IMR-90 (cell line): ENCODE data around the gene MAN2C1.

Experiments used
- BHLHE40 ChIP-seq: fragments of 150-350 bp; IDR thresholded peaks from 2 replicates; pipeline ENCODE4 v1.6.1; 2016; ENCODE audit warnings: mild to moderate bottlenecking, low read depth, low read length
- CEBPB ChIP-seq: IDR thresholded peaks from 2 replicates; pipeline ENCODE4 v1.6.1; 2012; ENCODE audit warnings: low read depth, low read length, improper control_type of control experiment
- CHD1 ChIP-seq: IDR thresholded peaks from 2 replicates; pipeline ENCODE4 v1.6.1; 2012; ENCODE audit warnings: low read depth, low read length, improper control_type of control experiment
- CTCF ChIP-seq: conservative IDR thresholded peaks from 2 replicates; pipeline ENCODE4 v1.5.1; 2012; ENCODE audit warnings: mild to moderate bottlenecking, low read depth, low read length, improper control_type of control experiment
- MAFK ChIP-seq: IDR thresholded peaks from 2 replicates; pipeline ENCODE4 v1.6.1; 2012; ENCODE audit warnings: low read depth, low read length, improper control_type of control experiment
- MXI1 ChIP-seq: IDR thresholded peaks from 2 replicates; pipeline ENCODE4 v1.6.1; 2012; ENCODE audit warnings: low read depth, mild to moderate bottlenecking, low read length, moderate library complexity, borderline replicate concordance
- POLR2A ChIP-seq: IDR thresholded peaks from 2 replicates; pipeline ENCODE4 v1.6.1; 2012; ENCODE audit warnings: mild to moderate bottlenecking, low read depth, low read length
- RAD21 ChIP-seq: IDR thresholded peaks from 2 replicates; pipeline ENCODE4 v1.6.1; 2012; ENCODE audit warnings: low read length, improper control_type of control experiment
- RCOR1 ChIP-seq: IDR thresholded peaks from 2 replicates; pipeline ENCODE4 v1.6.1; 2012; ENCODE audit warnings: mild to moderate bottlenecking, low read length, improper control_type of control experiment; ENCODE audit not compliant: insufficient replicate concordance
- RFX5 ChIP-seq: IDR thresholded peaks from 2 replicates; pipeline ENCODE4 v1.8.0; 2012; ENCODE audit warnings: low read depth, mild to moderate bottlenecking, low read length, moderate library complexity
- SMC3 ChIP-seq: fragments of 150-350 bp; IDR thresholded peaks from 2 replicates; pipeline ENCODE4 v1.6.1; 2016; ENCODE audit warnings: low read depth, mild to moderate bottlenecking, antibody characterized with exemption, low read length, moderate library complexity

- TF ChIP-seq CTCF, result no peak
- no peak for TF ChIP-seq POLR2A
- TF ChIP-seq RCOR1, result no peak
- TF ChIP-seq BHLHE40, result no peak
- no peak for TF ChIP-seq MXI1
- no peak for TF ChIP-seq RFX5
- no peak for TF ChIP-seq SMC3
- no peak for TF ChIP-seq MAFK
- no peak for TF ChIP-seq RAD21
- no peak for TF ChIP-seq CEBPB
- no peak for TF ChIP-seq CHD1
Observed at GRCh38 chr15:75362642-75363249, 5.7 kb downstream of the MAN2C1 start.
